ENCODE results near the gene OAS1.

The OAS1 gene

DNA sequence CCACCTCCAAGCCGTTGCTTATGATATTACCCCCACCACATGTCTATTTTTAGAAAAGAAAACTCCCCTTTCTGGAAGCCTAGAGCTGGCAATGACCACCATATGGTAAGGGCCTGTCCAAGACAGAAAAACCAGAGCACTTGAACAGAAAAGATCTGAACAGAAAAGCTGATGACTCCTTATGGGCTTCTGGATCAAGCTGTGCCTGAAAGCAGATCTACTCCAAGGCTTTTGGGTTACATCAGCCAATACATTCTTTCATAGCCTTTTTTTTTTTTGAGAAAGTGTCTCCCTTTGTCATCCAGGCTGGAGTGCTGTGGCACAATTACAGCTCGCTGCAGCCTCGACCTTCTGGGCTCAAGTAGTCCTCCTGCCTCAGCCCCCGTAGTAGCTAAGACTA is 54.8 kb downstream of the OAS1 start:
- TF ChIP-seq, protein P1, sequence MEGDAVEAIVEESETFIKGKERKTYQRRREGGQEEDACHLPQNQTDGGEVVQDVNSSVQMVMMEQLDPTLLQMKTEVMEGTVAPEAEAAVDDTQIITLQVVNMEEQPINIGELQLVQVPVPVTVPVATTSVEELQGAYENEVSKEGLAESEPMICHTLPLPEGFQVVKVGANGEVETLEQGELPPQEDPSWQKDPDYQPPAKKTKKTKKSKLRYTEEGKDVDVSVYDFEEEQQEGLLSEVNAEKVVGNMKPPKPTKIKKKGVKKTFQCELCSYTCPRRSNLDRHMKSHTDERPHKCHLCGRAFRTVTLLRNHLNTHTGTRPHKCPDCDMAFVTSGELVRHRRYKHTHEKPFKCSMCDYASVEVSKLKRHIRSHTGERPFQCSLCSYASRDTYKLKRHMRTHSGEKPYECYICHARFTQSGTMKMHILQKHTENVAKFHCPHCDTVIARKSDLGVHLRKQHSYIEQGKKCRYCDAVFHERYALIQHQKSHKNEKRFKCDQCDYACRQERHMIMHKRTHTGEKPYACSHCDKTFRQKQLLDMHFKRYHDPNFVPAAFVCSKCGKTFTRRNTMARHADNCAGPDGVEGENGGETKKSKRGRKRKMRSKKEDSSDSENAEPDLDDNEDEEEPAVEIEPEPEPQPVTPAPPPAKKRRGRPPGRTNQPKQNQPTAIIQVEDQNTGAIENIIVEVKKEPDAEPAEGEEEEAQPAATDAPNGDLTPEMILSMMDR (conservative IDR thresholded peaks at IDR 0.05): no peak
- no peak overlapping the region for H3K27ac ChIP-seq

DNA sequence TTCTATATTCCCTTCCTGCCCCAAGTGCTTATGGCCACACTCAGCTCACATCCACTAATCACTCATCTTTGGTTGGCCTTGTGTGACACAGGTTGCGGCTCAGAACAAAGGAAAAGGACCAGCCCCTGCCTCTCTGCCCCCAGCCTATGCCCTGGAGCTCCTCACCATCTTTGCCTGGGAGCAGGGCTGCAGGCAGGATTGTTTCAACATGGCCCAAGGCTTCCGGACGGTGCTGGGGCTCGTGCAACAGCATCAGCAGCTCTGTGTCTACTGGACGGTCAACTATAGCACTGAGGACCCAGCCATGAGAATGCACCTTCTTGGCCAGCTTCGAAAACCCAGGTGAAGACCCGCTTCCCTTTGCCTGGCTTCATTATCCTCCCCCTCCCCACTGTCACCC is 55.8 kb downstream of the OAS1 start:
- TF ChIP-seq, protein P1 (conservative IDR thresholded peaks at IDR 0.05): no peak
- no peak overlapping the region for H3K27ac ChIP-seq

DNA sequence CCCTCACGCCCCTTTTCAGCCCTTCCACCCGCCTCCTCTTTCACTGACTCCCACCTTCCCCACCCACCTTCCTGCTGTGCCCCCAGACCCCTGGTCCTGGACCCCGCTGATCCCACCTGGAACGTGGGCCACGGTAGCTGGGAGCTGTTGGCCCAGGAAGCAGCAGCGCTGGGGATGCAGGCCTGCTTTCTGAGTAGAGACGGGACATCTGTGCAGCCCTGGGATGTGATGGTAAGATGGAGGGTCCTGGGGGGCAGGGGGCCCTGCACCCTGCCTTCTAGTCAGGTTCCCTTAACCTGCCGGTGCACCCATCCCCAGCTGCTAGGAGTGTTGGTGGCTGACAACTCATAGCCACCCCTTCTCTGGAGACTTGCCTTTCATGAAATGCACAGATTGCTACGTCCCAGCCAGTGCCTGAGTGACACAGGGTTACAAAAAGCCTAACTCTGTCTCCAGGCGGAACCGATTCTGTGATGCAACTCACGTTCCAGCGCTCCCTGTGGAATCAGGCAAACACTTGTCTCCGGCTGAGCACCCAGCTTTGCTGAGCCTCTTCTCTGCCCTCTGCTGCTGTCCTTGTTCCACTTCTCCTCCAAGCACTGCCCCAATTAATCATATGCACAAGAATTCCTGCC is 56.6 kb downstream of the OAS1 start:
- TF ChIP-seq, protein P1 (conservative IDR thresholded peaks at IDR 0.05): no peak
- no peak overlapping the region for H3K27ac ChIP-seq

DNA sequence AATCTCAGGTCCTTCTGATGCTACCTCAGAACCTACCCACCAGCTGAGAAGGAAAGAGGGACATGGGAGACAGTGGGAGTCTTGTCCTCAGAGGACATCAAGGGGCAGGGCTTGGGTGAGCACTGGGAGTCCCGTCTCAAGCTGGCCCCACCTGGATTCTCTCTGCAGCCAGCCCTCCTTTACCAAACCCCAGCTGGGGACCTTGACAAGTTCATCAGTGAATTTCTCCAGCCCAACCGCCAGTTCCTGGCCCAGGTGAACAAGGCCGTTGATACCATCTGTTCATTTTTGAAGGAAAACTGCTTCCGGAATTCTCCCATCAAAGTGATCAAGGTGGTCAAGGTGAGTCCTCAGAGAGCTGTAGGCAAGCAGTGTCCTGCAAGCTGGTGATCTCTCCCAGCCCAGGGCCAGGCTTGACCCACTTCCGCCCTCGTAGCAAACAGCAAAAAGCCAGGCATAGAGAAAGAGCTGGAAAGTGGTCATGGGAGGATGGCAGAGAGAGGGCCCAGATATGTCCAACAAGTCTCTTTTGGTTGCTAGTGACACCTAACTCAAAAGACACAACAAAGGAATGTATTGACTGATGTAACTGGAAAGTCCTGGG is 57.4 kb downstream of the OAS1 start:
- TF ChIP-seq, protein P1 (conservative IDR thresholded peaks at IDR 0.05): no peak
- no peak overlapping the region for H3K27ac ChIP-seq

DNA sequence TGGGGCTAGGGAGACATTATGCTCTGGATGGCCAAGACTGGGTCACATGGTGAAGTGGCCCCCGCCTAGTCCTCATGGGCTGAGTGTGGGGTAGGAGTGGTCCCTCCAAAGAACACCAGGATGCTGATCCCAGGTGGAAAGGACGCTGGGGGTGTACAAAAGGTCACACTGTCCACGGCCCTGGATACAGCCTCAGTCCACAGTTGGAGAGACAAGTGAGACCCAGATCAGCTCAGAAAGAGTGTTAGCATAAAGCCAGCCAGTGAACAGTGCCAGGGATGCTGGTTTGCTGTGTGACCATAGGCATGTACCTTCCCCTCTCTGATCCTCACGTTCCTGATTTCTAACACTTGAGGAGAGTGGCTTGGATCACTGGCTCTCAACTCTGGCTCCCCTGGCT is 58.2 kb downstream of the OAS1 start:
- no peak overlapping the region for H3K27ac ChIP-seq
- TF ChIP-seq, protein P1 (conservative IDR thresholded peaks at IDR 0.05): no peak

DNA sequence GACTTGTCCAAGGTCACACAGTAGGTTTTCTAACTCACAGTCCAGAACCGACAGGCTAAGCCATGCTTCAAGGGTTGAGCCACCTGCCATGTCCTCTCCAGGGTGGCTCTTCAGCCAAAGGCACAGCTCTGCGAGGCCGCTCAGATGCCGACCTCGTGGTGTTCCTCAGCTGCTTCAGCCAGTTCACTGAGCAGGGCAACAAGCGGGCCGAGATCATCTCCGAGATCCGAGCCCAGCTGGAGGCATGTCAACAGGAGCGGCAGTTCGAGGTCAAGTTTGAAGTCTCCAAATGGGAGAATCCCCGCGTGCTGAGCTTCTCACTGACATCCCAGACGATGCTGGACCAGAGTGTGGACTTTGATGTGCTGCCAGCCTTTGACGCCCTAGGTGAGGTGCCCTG is 58.9 kb downstream of the OAS1 start:
- no peak overlapping the region for H3K27ac ChIP-seq
- TF ChIP-seq, protein P1 (conservative IDR thresholded peaks at IDR 0.05): no peak

DNA sequence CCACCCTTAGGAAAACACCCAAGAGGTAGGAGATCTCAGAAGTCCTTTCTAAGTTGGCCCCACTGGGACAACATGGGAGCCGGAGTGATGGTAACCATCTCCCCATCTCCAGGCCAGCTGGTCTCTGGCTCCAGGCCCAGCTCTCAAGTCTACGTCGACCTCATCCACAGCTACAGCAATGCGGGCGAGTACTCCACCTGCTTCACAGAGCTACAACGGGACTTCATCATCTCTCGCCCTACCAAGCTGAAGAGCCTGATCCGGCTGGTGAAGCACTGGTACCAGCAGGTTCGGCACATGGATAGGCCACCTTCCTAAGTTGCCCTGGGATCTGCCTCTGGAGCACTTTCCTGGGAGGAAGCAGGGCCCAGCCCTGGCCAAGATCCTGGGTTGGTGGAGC is 60.5 kb downstream of the OAS1 start:
- TF ChIP-seq, protein P1 (conservative IDR thresholded peaks at IDR 0.05): no peak
- H3K27ac ChIP-seq: no peak overlapping the region

All from VCaP (cell line).